ENCODE results near the gene CHCHD3. TPM values are rescaled to one million over a fixed set of nuclear protein-coding genes. Genes with fewer than 3 reads are reported as not detected.
"Not testable (repeated sequence)": the region's sequence is repeated elsewhere in the genome, so short reads cannot be mapped to it uniquely, and the experiment has no call there.

CHCHD3 gene
- polyA plus RNA-seq, 3 donors: 87.3 to 97.2 (median 93.0) TPM

- no peak for DNase-seq (ENCODE audit: low read depth in 3 of 3, low spot score in 2 of 3)
These were observed 33.3 kb downstream of the CHCHD3 start for GRCh38 chr7:133048589-133048988.

GRCh38 chr7:133047321-133047720, 34.6 kb downstream of the CHCHD3 start:
- no peak for DNase-seq (ENCODE audit: low read depth in 3 of 3, low spot score in 2 of 3)

GRCh38 chr7:133044722-133045473, 37.0 kb downstream of the CHCHD3 start:
- DNase-seq (ENCODE audit: low read depth in 3 of 3, low spot score in 2 of 3): no peak

GRCh38 chr7:133040674-133041073, 41.2 kb downstream of the CHCHD3 start:
- no peak for DNase-seq (ENCODE audit: low read depth in 3 of 3, low spot score in 2 of 3)

GRCh38 chr7:133040178-133040577, 41.7 kb downstream of the CHCHD3 start:
- DNase-seq (ENCODE audit: low read depth in 3 of 3, low spot score in 2 of 3): no peak

GRCh38 chr7:133039614-133040013, 42.3 kb downstream of the CHCHD3 start:
- no peak for DNase-seq (ENCODE audit: low read depth in 3 of 3, low spot score in 2 of 3)

GRCh38 chr7:133036289-133036688, 45.6 kb downstream of the CHCHD3 start:
- no peak for DNase-seq (ENCODE audit: low read depth in 3 of 3, low spot score in 2 of 3)

GRCh38 chr7:133035240-133035639, 46.6 kb downstream of the CHCHD3 start:
- DNase-seq (ENCODE audit: low read depth in 3 of 3, low spot score in 2 of 3): not testable (repeated sequence)

GRCh38 chr7:133030346-133030745, 51.5 kb downstream of the CHCHD3 start:
- no peak for DNase-seq (ENCODE audit: low read depth in 3 of 3, low spot score in 2 of 3)

GRCh38 chr7:133029463-133029862, 52.4 kb downstream of the CHCHD3 start:
- DNase-seq (ENCODE audit: low read depth in 3 of 3, low spot score in 2 of 3): no peak

GRCh38 chr7:133027397-133027796, 54.5 kb downstream of the CHCHD3 start:
- no peak for DNase-seq (ENCODE audit: low read depth in 3 of 3, low spot score in 2 of 3)

GRCh38 chr7:133026210-133026859, 55.6 kb downstream of the CHCHD3 start:
- no peak for DNase-seq (ENCODE audit: low read depth in 3 of 3, low spot score in 2 of 3)

GRCh38 chr7:133025056-133025455, 56.8 kb downstream of the CHCHD3 start:
- no peak for DNase-seq (ENCODE audit: low read depth in 3 of 3, low spot score in 2 of 3)

- DNase-seq (ENCODE audit: low read depth in 3 of 3, low spot score in 2 of 3): no peak
These were observed 57.3 kb downstream of the CHCHD3 start for GRCh38 chr7:133024596-133024995.

GRCh38 chr7:133023370-133024071, 58.4 kb downstream of the CHCHD3 start:
- no peak for DNase-seq (ENCODE audit: low read depth in 3 of 3, low spot score in 2 of 3)

- DNase-seq (ENCODE audit: low read depth in 3 of 3, low spot score in 2 of 3): no peak
These were observed 59.2 kb downstream of the CHCHD3 start for GRCh38 chr7:133022661-133023060.

GRCh38 chr7:133021196-133021595, 60.7 kb downstream of the CHCHD3 start:
- no peak for DNase-seq (ENCODE audit: low read depth in 3 of 3, low spot score in 2 of 3)

GRCh38 chr7:133020496-133020895, 61.4 kb downstream of the CHCHD3 start:
- no peak for DNase-seq (ENCODE audit: low read depth in 3 of 3, low spot score in 2 of 3)

GRCh38 chr7:133019590-133019989, 62.3 kb downstream of the CHCHD3 start:
- no peak for DNase-seq (ENCODE audit: low read depth in 3 of 3, low spot score in 2 of 3)

- DNase-seq (ENCODE audit: low read depth in 3 of 3, low spot score in 2 of 3): no peak
These were observed 65.3 kb downstream of the CHCHD3 start for GRCh38 chr7:133016604-133017003.

GRCh38 chr7:133015888-133016287, 66.0 kb downstream of the CHCHD3 start:
- DNase-seq (ENCODE audit: low read depth in 3 of 3, low spot score in 2 of 3): no peak

GRCh38 chr7:133011746-133012145, 70.1 kb downstream of the CHCHD3 start:
- no peak for DNase-seq (ENCODE audit: low read depth in 3 of 3, low spot score in 2 of 3)

All from right renal cortex interstitium (tissue), 3 donors.